ENCODE measurements around the gene KLLN.
"Not testable (repeated sequence)": the region's sequence is repeated elsewhere in the genome, so short reads cannot be mapped to it uniquely, and the experiment has no call there.

KLLN gene

DNA sequence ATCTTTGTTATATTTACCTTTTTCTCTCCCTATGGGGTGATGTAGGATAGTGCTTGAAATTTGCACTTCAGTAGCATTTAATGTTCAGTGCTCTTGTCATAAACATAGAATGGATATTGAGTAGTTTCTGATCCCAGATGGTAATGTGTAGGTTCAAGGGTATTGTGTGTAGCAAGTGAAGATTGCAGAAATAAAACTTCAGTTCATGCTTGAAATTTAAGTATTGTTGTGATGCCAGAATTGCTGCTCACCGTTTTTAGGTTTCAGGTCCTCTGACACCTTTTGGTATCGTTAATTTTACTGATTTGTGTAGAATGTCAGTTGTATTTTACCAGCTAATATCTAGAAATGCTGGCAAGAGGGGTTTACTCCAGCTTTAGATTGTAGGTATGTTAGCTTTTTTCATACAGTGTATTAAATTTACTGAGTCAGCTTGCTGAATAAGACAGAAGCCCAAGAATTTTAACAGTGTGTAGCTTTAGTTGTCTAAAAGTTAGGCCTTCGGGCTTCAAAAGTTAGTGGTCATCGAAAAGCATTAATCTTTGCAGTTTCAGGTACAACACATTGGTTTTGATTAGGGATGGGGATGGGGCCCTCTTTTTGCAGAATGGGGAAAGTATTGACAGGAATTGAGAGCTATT, 2.0 kb upstream of the KLLN start:
- H3K4me3 ChIP-seq (replicated peaks; ENCODE audit: low read depth, low read length) = peak overlapping the region; percentile 83
- DNase-seq (ENCODE audit: extremely low read depth, low read depth) = no peak
- TF ChIP-seq, protein P1, sequence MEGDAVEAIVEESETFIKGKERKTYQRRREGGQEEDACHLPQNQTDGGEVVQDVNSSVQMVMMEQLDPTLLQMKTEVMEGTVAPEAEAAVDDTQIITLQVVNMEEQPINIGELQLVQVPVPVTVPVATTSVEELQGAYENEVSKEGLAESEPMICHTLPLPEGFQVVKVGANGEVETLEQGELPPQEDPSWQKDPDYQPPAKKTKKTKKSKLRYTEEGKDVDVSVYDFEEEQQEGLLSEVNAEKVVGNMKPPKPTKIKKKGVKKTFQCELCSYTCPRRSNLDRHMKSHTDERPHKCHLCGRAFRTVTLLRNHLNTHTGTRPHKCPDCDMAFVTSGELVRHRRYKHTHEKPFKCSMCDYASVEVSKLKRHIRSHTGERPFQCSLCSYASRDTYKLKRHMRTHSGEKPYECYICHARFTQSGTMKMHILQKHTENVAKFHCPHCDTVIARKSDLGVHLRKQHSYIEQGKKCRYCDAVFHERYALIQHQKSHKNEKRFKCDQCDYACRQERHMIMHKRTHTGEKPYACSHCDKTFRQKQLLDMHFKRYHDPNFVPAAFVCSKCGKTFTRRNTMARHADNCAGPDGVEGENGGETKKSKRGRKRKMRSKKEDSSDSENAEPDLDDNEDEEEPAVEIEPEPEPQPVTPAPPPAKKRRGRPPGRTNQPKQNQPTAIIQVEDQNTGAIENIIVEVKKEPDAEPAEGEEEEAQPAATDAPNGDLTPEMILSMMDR (IDR thresholded peaks at IDR 0.05; ENCODE audit: low read depth, low read length, missing control alignments) = no peak

DNA sequence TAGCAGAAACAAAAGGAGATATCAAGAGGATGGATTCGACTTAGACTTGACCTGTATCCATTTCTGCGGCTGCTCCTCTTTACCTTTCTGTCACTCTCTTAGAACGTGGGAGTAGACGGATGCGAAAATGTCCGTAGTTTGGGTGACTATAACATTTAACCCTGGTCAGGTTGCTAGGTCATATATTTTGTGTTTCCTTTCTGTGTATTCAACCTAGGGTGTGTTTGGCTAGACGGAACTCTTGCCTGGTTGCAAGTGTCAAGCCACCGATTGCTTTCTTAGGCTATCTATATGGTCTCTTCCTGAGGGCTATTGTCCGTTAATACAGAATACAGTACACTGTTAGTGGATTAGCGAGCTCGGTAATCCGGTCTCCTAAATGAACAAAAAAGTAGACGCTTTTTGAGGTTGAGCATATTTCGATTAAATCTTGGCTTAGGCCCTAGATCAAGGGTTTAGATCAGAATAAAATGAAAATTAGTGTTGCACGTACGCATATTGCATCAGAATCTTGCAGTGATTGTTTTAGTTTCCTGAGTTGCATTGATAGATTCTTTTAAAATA, 1.2 kb upstream of the KLLN start:
- TF ChIP-seq, protein P1 (IDR thresholded peaks at IDR 0.05; ENCODE audit: low read depth, low read length, missing control alignments) = no peak
- no peak for DNase-seq (ENCODE audit: extremely low read depth, low read depth)

DNA sequence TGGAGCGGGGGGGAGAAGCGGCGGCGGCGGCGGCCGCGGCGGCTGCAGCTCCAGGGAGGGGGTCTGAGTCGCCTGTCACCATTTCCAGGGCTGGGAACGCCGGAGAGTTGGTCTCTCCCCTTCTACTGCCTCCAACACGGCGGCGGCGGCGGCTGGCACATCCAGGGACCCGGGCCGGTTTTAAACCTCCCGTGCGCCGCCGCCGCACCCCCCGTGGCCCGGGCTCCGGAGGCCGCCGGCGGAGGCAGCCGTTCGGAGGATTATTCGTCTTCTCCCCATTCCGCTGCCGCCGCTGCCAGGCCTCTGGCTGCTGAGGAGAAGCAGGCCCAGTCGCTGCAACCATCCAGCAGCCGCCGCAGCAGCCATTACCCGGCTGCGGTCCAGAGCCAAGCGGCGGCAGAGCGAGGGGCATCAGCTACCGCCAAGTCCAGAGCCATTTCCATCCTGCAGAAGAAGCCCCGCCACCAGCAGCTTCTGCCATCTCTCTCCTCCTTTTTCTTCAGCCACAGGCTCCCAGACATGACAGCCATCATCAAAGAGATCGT, 690 bp upstream of the KLLN start:
- peak overlapping the region; percentile 83 for H3K4me3 ChIP-seq (replicated peaks; ENCODE audit: low read depth, low read length)
- DNase-seq (ENCODE audit: extremely low read depth, low read depth) = not testable (repeated sequence)

More for the DNA sequence above, 1.2 kb upstream of the KLLN start:
- H3K4me3 ChIP-seq (replicated peaks; ENCODE audit: low read depth, low read length) = peak overlapping the region; percentile 83

DNA sequence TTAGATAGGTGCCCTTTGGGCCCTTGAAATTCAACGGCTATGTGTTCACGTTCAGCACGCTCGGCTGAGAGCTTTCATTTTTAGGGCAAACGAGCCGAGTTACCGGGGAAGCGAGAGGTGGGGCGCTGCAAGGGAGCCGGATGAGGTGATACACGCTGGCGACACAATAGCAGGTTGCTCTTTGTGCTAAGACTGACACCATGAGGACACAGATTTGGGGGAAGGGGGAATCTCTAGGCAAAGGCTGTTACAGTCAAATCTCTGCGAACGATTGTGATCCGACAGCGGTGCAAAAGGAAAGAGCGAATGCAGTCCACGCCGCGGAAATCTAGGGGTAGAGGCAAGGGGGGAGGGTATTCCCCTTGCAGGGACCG, 667 bp downstream of the KLLN start:
- no peak for DNase-seq (ENCODE audit: extremely low read depth, low read depth)
- TF ChIP-seq, protein P1 (IDR thresholded peaks at IDR 0.05; ENCODE audit: low read depth, low read length, missing control alignments) = no peak
- peak overlapping the region; percentile 83 for H3K4me3 ChIP-seq (replicated peaks; ENCODE audit: low read depth, low read length)

DNA sequence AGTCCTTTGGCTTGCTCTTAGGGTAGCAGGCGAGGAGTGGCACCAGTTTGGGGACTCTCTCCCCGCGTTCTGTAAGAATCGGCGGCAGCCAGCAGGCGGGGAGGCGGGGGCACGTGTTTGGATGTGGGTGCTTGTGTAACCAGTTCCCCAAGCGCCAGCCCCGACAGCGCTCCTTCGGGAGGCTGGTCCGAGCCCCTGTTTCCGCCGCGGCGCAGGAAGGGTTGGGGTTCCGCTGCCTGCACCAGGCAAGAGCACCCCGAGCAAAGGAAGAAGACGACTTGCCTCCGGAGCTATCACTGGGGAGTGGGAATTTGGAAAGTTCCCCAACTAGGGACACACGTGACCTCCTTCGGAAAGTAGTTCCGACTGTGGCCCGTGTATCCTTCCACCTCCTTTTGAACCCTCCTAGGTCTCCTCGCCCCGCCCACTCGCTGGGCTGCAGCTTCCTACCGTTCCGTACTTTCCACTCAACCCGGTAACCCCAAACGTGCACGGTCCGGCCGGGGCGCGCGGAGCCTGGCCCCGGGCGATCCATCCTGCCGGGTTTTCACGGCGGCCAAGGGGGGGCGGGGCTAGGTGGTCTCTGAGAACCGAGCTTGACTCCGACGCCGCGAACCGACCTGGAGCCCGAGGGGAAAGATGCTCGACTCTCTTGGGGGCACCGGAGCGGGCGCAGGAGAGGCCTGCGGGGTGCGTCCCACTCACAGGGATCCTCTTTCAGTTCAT, 1.2 kb downstream of the KLLN start:
- peak; percentile 98 for DNase-seq (ENCODE audit: extremely low read depth, low read depth)
- H3K4me3 ChIP-seq (replicated peaks; ENCODE audit: low read depth, low read length) = peak overlapping the region; percentile 83
- TF ChIP-seq, protein P1 (IDR thresholded peaks at IDR 0.05; ENCODE audit: low read depth, low read length, missing control alignments) = no peak

DNA sequence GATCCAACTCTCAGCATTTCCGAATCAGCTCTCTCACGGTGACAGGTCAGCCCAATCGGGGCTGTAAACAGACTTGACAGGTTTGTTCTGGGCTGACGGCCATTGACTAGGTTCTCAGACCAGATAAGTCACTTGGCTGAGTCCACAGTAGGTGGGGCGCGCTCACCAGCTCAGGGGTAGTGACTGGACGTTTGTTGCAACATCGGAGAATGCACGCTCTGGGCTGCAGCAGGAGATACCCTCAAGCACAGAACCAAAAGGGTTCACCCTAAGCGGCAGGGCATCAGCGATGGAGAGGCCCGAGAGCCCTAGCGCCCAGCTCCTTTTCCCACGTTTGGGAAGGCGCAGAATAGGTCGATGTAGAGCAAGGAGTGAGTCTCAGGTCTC, 1.8 kb downstream of the KLLN start:
- peak overlapping the region; percentile 83 for H3K4me3 ChIP-seq (replicated peaks; ENCODE audit: low read depth, low read length)

More for the DNA sequence above, 1.8 kb downstream of the KLLN start:
- TF ChIP-seq, protein P1 (IDR thresholded peaks at IDR 0.05; ENCODE audit: low read depth, low read length, missing control alignments) = no peak
- no peak for DNase-seq (ENCODE audit: extremely low read depth, low read depth)
